GM19025 (cell line): ENCODE results near the gene PTPRF.

Experiments
- ATAC-seq: cut with Tn5 transposase; IDR thresholded peaks from one replicate; pipeline ENCODE4 v1.9.1; 2021; ENCODE audit warnings: mild to moderate bottlenecking, low read depth, moderate library complexity; ENCODE audit not compliant: unreplicated experiment

PTPRF gene

DNA sequence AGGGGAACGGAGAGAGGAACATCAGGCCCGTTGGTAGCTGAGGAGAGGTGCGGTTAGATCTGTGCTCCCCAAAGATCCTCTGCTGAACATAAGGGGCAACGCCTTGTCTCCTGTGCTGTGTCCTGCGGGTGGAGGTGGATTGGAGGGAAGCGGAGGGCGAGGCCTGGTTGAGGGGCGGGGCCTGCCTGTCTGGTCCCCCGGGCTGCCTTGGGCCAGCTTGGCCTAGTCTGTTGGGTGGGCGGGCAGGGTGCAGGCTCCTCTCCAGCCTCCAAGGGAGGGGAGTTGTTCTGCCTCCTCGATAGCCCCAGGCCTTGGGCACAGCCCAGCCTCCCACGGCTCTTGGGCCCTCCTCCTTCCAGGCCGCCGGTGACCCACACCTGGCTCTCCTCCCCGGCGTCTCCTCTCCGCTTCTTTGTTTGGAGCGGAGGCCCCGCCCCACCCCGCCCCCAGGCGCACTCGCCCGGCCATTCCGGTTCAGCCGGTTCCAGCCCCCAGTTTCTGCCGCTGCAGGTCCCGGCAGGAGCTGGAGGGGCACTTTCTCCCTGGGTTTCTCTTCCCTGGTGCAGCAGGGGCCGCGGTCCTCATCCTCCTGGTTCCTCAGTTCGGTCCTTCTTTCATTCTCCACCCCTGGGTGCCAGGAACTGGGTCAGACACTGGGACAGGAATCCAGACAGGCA is 19.4 kb downstream of the PTPRF start:
- ATAC-seq: no peak

- no peak for ATAC-seq
Measured at GRCh38 chr1:43550598-43551246, 20.0 kb downstream of the PTPRF start.

DNA sequence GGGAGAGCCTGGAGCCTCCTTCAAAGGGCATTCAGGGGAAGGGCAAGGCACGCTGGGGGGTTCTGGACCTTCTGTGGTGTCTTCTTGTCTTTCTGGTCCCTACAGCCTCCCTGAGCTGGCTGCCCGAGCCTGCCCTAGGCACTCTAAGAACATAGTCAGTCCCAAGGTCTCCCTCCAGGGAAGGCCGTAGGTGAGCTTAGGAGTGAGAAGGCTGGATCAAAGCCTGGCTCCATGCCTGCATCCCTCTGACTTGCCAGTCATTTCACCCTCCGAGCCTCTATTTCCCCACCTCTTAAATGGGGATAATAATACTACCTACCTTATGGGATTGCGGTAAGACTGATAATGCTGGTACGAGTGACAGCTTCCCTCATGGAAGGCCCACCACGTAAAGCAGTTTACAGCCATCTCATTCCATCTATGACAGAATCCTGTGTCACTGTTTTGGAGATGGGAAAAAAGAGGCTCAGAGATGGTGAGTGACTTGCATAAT is 20.8 kb downstream of the PTPRF start:
- ATAC-seq: no peak

GRCh38 chr1:43552059-43552742 is 21.5 kb downstream of the PTPRF start:
- ATAC-seq: no peak

GRCh38 chr1:43552813-43553212 is 22.1 kb downstream of the PTPRF start:
- ATAC-seq: no peak

DNA sequence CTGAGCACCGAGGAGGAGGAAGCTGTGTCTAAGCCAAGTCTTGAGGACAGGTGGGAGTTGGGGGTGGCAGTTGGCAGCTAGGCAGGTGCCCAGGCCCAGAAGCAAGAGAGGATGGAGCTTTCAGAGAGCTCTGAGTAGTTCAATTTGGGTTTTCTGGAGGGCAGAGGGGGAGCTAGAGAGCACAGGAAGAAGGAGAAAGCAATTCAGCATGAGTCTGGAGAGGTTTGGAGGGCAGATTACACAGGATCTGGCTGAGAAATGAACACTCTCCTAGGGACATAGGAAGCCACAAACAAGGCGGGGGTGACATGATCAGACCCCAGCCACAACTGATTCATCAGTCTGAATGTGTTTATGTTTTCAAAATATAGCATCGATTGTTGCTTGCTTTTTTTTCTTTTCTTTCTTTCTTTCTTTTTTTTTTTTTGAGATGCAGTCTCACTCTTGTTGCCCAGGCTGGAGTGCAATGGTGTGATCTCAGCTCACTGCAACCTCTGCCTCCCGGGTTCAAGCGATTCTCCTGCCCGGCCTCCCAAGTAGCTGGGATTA is 23.8 kb downstream of the PTPRF start:
- no peak for ATAC-seq

- no peak for ATAC-seq
Measured at GRCh38 chr1:43556782-43557181, 26.1 kb downstream of the PTPRF start.

GRCh38 chr1:43557744-43558245 is 27.1 kb downstream of the PTPRF start:
- ATAC-seq: no peak

- ATAC-seq: no peak
Measured at GRCh38 chr1:43558346-43558841, 27.7 kb downstream of the PTPRF start.

DNA sequence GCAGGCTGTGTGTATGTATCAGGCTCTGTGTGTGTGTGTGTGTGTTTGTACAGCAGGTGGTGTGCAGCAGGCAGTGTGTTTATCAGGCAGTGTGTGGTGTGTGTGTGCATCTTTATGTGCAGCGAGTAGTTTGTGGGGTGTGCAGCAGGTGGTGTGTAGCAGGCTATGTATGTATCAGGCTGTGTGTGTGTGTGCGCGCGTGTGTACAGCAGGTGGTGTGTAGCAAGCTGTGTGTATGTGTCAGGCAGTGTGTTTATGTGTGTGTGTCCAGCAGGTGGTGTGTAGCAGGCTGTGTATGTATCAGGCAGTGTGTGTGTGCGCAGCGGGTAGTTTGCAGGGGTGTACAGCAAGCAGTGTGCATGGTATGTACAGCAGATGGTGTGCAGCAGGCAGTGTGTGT is 29.0 kb downstream of the PTPRF start:
- ATAC-seq: no peak

- ATAC-seq: no peak
Measured at GRCh38 chr1:43560286-43560685, 29.6 kb downstream of the PTPRF start.

GRCh38 chr1:43563876-43564539 is 33.3 kb downstream of the PTPRF start:
- no peak for ATAC-seq

GRCh38 chr1:43564551-43565348 is 34.1 kb downstream of the PTPRF start:
- no peak for ATAC-seq

DNA sequence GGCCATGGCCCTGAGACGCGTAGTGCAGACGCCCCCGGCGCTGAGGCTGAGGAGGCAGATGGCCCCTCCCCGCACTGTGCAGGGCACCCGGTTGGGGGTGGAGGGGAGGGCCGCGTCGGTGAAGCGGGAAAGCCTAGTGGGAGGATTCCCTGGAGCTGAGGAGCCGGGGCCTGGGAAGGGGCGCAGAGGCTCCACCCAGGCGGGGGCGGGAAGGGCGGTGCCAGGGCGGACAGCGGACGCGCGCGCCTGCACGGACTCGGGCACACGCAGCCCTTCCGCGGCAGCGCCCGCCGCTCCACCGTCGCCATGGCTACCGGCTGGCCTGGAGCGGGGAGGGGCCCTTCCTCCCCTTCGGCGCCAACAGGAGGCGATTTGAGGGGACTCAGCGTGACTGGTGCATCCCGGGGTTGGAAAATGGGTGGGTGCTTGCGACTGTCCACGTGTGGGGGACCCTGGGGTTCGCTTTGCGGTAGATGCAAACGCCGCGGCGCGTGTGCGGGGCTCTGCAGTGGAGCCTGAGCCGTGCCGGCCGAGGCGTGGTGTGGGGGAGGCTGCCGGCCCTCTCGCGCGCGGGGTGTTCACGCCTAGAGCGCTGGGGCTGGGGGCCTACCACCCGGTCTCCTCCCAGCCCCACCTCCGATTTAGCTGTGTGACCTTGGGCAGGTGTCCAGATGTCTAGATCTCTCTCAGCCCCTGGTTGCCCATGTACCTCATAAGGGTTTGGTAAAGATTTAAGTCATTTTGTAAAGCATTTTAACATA is 35.1 kb downstream of the PTPRF start:
- ATAC-seq: no peak

GRCh38 chr1:43566382-43567044 is 35.8 kb downstream of the PTPRF start:
- ATAC-seq: no peak

- no peak for ATAC-seq
Measured at GRCh38 chr1:43569175-43569574, 38.5 kb downstream of the PTPRF start.

DNA sequence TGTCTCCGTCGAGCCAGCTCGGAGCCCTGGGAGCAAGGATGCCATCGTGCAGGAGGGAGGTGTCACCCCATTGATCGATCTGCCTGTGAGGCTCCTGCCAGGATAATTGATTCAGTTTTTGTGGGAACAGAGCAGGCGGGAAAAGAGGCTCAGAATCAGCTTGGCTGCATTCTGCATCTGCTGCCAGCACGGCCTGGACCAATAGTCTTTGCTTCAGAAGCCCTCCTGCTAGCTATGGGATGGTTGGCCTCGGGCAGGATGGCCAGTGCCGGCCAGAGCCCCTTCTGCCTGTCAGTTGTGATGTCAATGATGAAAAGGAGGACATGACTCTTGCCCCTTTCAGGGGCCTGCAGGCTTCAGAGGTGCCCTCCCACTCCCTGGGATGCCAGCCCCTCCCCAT is 39.6 kb downstream of the PTPRF start:
- no peak for ATAC-seq

GRCh38 chr1:43570715-43571114 is 40.0 kb downstream of the PTPRF start:
- ATAC-seq: no peak
